Endothelial cell (in vitro differentiated cells): Measurements from ENCODE around the gene ZNHIT2. TPM values are rescaled to one million over a fixed set of nuclear protein-coding genes. Genes with fewer than 3 reads are reported as not detected.
"Not testable (repeated sequence)": the region's sequence is repeated elsewhere in the genome, so short reads cannot be mapped to it uniquely, and the experiment has no call there.

ENCODE experiments used
- DNase-seq: peaks from one replicate; pipeline ENCODE4 v3.0.0; 2021; ENCODE audit warnings: low spot score
- H3K27ac Mint-ChIP-seq: one replicate; pipeline ENCODE4 v1.8.0; 2021; ENCODE audit warnings: mixed read lengths, inconsistent platforms; ENCODE audit not compliant: unreplicated experiment
- H3K27me3 Mint-ChIP-seq: one replicate; pipeline ENCODE4 v1.8.0; 2021; ENCODE audit warnings: mild to moderate bottlenecking, moderate library complexity, mixed read lengths, inconsistent platforms; ENCODE audit not compliant: unreplicated experiment
- H3K36me3 Mint-ChIP-seq: one replicate; pipeline ENCODE4 v1.8.0; 2021; ENCODE audit warnings: mild to moderate bottlenecking, low read depth, mixed read lengths, inconsistent platforms; ENCODE audit not compliant: unreplicated experiment
- H3K4me1 Mint-ChIP-seq: one replicate; pipeline ENCODE4 v1.8.0; 2021; ENCODE audit warnings: mild to moderate bottlenecking, mixed read lengths, inconsistent platforms; ENCODE audit not compliant: unreplicated experiment
- H3K4me3 Mint-ChIP-seq: one replicate; pipeline ENCODE4 v1.8.0; 2021; ENCODE audit warnings: mild to moderate bottlenecking, mixed read lengths, inconsistent platforms; ENCODE audit not compliant: unreplicated experiment
- H3K9me3 Mint-ChIP-seq: one replicate; pipeline ENCODE4 v1.8.0; 2021; ENCODE audit warnings: mixed read lengths, inconsistent platforms; ENCODE audit not compliant: unreplicated experiment
- CTCF ChIP-seq: fragments of 200-600 bp; sonication (generic); IDR thresholded peaks from one replicate; pipeline ENCODE4 v1.5.0; 2021; ENCODE audit warnings: antibody characterized with exemption; ENCODE audit not compliant: unreplicated experiment
- total RNA-seq: library from RNA; stranded (reverse); fragmentation: NEBNext Ultra II Directional; extraction: Animal tissue kit (Norgen Biotek cat#: 25700); gene quantifications from one replicate; pipeline ENCODE4 v1.2.1, GENCODE V29; 2021; ENCODE audit not compliant: unreplicated experiment

ZNHIT2 gene
- total RNA-seq, 1 donor from 2014 or later, result 6.0 TPM

DNA sequence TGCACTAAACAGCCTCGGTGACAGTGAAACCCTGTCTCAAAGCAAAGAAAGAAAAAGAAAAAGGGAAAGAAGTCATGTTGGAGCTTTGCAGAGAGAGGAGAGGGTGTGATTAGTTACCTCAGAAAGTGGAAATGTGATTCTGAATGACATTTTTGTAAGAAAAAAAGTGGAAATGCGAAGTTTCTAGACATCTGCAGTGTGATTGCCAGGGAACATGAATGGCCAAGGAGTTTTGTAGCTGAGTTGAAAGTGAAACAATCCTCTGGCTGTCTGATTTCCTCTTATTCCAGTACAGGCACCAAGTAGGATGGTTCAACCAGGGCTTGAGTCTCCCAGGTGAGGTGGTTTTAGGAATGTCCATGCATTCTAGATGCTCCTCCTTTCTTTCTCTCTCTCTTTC is 34.6 kb upstream of the ZNHIT2 start:
- Mint-ChIP-seq H3K9me3 (no peaks in the 10 kb centered on the region), H3K4me3 (no peak overlapping the region), H3K27me3 (no peaks in the 10 kb centered on the region), H3K36me3 (no peaks in the 10 kb centered on the region), H3K27ac (no peak overlapping the region), H3K4me1 (no peaks in the 10 kb centered on the region)
- no peak for TF ChIP-seq CTCF
- DNase-seq, result no peak

GRCh38 chr11:65151331-65151899 is 33.9 kb upstream of the ZNHIT2 start:
- no peak for TF ChIP-seq CTCF
- DNase-seq, result no peak
- H3K9me3 Mint-ChIP-seq, result no peaks in the 10 kb centered on the region
- no peaks in the 10 kb centered on the region for H3K4me1 Mint-ChIP-seq
- H3K36me3 Mint-ChIP-seq, result no peaks in the 10 kb centered on the region
- no peak overlapping the region for H3K4me3 Mint-ChIP-seq
- H3K27me3 Mint-ChIP-seq, result no peaks in the 10 kb centered on the region
- H3K27ac Mint-ChIP-seq, result no peak overlapping the region

DNA sequence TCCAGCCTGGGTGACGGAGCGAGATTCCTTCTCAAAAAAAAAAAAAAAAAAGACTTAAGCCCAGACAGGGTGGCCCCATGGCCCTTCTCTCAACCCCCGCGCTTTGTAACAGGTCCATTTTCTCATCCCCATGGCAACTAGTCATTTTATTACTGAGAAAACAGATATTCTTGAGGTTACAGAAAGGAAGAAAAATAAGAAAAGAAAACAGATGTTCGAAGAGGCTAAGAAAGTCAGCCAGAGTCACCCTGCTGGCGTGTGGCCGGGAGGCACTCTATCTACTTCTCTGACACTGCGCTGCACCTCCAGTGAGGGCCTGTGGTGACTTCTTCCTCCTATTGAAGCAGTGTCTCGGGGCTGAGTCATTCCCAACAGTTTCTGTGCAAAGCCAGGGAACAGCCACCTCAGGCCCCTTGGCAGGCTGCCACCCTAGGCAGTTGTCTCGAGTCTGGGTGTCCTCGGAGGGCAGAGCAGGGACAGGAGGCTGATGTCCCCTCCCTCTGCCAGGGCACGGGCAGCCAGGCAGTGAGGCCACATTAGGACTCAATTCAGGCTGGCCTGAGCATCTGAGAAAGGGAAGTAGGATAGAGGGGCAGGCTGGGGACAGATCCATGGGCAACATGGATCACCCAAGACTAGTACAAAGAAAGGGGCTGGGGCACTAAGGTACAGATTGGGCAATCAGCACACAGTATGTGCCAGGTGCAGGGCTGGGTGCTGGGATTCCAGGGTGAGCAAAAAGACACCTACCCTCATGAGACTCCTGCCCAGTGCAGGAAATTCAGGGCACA is 33.2 kb upstream of the ZNHIT2 start:
- Mint-ChIP-seq H3K27ac (no peak overlapping the region), H3K4me3 (no peak overlapping the region), H3K4me1 (no peaks in the 10 kb centered on the region), H3K27me3 (no peaks in the 10 kb centered on the region), H3K9me3 (no peaks in the 10 kb centered on the region), H3K36me3 (no peaks in the 10 kb centered on the region)
- no peak for TF ChIP-seq CTCF
- DNase-seq, result no peak

- not testable (repeated sequence) for H3K27me3 Mint-ChIP-seq
Measured at GRCh38 chr11:65150131-65150508, 32.6 kb upstream of the ZNHIT2 start.

DNA sequence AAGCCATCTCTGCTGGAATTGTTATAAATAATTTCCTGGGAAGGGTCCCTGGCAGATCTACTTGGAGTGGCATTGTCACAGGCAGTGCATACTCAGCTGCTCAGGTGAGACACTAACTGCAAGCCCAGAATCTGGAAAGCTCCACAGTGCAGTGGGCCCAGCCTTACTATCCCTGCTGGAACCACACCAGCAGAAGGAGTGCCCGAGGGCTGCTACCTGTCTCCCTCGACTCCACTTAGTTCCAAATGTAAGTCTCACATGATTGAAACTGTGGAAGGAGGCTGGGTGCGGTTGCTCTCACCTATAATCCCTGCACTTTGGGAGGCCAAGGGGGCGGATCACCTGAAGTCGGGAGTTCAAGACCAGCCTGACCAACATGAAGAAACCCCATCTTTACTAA is 31.2 kb upstream of the ZNHIT2 start:
- Mint-ChIP-seq H3K27ac (no peak overlapping the region), H3K4me1 (no peaks in the 10 kb centered on the region), H3K9me3 (no peaks in the 10 kb centered on the region), H3K27me3 (no peaks in the 10 kb centered on the region), H3K4me3 (no peak overlapping the region), H3K36me3 (no peaks in the 10 kb centered on the region)
- no peak for TF ChIP-seq CTCF
- no peak for DNase-seq

More at GRCh38 chr11:65150131-65150508, 32.6 kb upstream of the ZNHIT2 start:
- H3K4me3 Mint-ChIP-seq, DNase-seq, H3K9me3 Mint-ChIP-seq, H3K36me3 Mint-ChIP-seq, H3K27ac Mint-ChIP-seq, H3K4me1 Mint-ChIP-seq: not testable (repeated sequence)
